GM10248 (cell line): Measurements from ENCODE around the gene USP40.

Experiments used
- CTCF ChIA-PET: fragments of 300-600 bp; sonication (Branson Sonifier 250); formaldehyde crosslinking; extraction: SDS; loops from one replicate; lab custom pipeline; 2021; ENCODE audit warnings: antibody characterized with exemption; lab: Yijun Ruan, JAX
- POLR2A ChIA-PET: fragments of 350-650 bp; sonication (Branson Sonifier 250); formaldehyde crosslinking; extraction: SDS; loops from one replicate; lab custom pipeline; 2020; ENCODE audit warnings: antibody characterized with exemption; lab: Yijun Ruan, JAX
- DNase-seq: peaks from one replicate; pipeline ENCODE4 v3.0.0; 2012; ENCODE audit errors: extremely low spot score
- CTCF ChIP-seq: IDR thresholded peaks from 2 replicates; pipeline ENCODE4 v1.5.1; 2012; ENCODE audit warnings: mild to moderate bottlenecking, low read depth; ENCODE audit errors: extremely low read depth, missing control alignments, control extremely low read depth

The USP40 gene

DNA sequence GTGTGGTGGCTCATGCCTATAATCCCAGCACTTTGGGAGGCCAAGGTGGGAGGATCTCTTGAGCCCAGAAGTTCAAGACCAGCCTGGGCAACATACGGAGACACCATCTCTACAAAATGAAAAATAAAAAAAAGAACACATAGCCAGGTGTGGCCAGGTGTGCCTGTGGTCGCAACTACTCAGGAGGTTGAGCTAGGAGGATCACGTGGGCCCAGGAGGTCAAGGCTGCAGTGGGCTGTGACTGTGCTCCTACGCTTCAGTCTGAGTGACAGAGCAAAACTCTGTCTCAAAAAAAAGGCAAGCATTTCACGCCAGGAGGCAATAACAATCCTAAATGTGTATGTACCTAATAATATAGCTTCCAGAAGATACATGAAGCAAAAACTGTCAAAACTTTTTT, 27.8 kb downstream of the USP40 start:
- POLR2A ChIA-PET = no interaction called here
- TF ChIP-seq CTCF = no peak
- CTCF ChIA-PET = no interaction called here
- no peak for DNase-seq

GRCh38 chr2:233535271-233535670, 31.3 kb downstream of the USP40 start:
- DNase-seq = no peak
- ChIA-PET POLR2A (no interaction called here), CTCF (no interaction called here)
- no peak for TF ChIP-seq CTCF

- no peak for DNase-seq
- CTCF ChIA-PET = no interaction called here
- no peak for TF ChIP-seq CTCF
- POLR2A ChIA-PET = no interaction called here
Observed at GRCh38 chr2:233532971-233533370, 33.6 kb downstream of the USP40 start.

DNA sequence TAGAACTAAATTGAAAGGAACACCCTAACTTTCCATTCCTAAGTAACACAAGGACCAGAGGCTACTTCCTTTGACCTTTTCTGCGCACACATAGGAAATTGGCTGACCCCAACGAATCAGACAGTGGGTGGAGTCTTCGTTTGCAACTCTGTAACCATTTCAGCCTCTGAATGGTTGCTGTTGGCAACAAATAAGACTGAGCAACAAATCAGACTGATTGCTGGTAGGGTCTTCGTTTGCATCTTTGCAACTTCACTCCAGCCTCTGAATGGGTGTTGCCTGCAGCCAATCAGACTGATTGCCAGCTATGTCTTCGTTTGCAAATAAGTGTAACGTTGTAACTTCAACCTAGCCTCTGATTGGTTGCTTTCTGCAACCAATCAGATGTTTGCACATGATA, 34.6 kb downstream of the USP40 start:
- ChIA-PET CTCF (no interaction called here), POLR2A (no interaction called here)
- no peak for DNase-seq
- TF ChIP-seq CTCF = no peak

- CTCF ChIA-PET = interaction anchor here (1.2 to 1.3 kb wide), 2 partner anchors 12 to 19 kb away, joined by 3 read pairs; no protein-coding TSS in a partner anchor
- DNase-seq = no peak
- POLR2A ChIA-PET = no interaction called here
- no peak for TF ChIP-seq CTCF
Observed at GRCh38 chr2:233530381-233530780, 36.2 kb downstream of the USP40 start.

GRCh38 chr2:233528182-233528581, 38.4 kb downstream of the USP40 start:
- POLR2A ChIA-PET = no interaction called here
- CTCF ChIA-PET = interaction anchor here (1.4 kb wide), 1 partner anchor 18 kb away, joined by 3 read pairs; no protein-coding TSS in a partner anchor
- DNase-seq = no peak
- TF ChIP-seq CTCF = no peak
